Measurements from ENCODE around the gene GDPD5. TPM values are rescaled to one million over a fixed set of nuclear protein-coding genes. Genes with fewer than 3 reads are reported as not detected.

GDPD5 gene
- total and polyA plus RNA-seq, 2 donors (not counting 1 experiment from before 2014, with no cell fraction given) = 59.1 to 102 TPM

DNA sequence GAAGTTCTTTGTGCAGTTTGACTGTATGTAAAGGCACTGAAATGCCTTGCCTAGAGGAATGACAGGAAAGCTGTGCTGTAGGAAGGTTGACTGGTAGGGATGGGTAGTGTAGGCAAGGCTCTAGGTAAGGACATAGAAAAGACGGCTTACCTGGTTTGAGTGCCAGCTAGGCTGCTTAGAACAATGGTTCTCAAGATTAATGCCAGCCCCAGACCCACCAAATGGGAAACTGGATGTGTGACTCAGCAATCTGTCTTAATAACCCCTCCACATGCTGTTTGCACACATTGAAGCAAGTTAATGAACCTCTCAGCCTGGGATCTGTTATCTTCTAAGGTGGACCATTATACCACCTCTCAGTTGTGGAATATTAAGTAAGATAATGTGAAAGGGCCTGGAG is 122.7 kb downstream of the GDPD5 start:
- no peak overlapping the region for H3K27ac ChIP-seq (ENCODE audit: low read length in 2 of 2)
- peaks cover 25 to 67% of the 10 kb centered on the region in 2 experiments for H3K36me3 ChIP-seq (replicated peaks in 1 of 2; ENCODE audit: control extremely low read depth in 1 of 2, control insufficient read depth in 1 of 2, extremely low read depth in 1 of 2, insufficient read depth in 2 of 2, low read length in 1 of 2)
- CTCF ChIA-PET = interaction anchor here (0.8 to 0.9 kb wide), 2 partner anchors 9 to 130 kb away, joined by 3 read pairs; no protein-coding TSS in a partner anchor
- H3K79me2 ChIP-seq (ENCODE audit: control insufficient read depth, insufficient read depth, low read length) = peaks cover 23% of the 10 kb centered on the region
- POLR2A ChIA-PET = no interaction called here
- no peak overlapping the region for H3K4me3 ChIP-seq (ENCODE audit: control extremely low read depth in 1 of 5, extremely low read depth in 1 of 5, insufficient read depth in 1 of 5, low read depth in 2 of 5, low read length in 4 of 5)
- no peak overlapping the region for H2AFZ ChIP-seq (ENCODE audit: insufficient read depth, low read depth, low read length, poor library complexity, severe bottlenecking)
- intact Hi-C loops (cut with micrococcal nuclease) = loop anchor here (10.0 kb wide), 1 partner anchor 832 kb away; no protein-coding TSS in a partner anchor
- Mint-ChIP-seq H3K4me3 (no peak overlapping the region), H3K9me3 (ENCODE audit: insufficient read depth) (no peaks in the 10 kb centered on the region), H3K27ac (peak overlapping the region; percentile 22), H3K4me1 (peaks cover 49% of the 10 kb centered on the region), H3K27me3 (no peaks in the 10 kb centered on the region)
- H3K27me3 ChIP-seq (replicated peaks in 1 of 4; ENCODE audit: control extremely low read depth in 1 of 4, control insufficient read depth in 3 of 4, insufficient read depth in 4 of 4, low read length in 3 of 4) = no peaks in the 10 kb centered on the region
- ATAC-seq (ENCODE audit: low read depth) (no peak), DNase-seq (no peak)
- H3K9ac ChIP-seq (ENCODE audit: low read length) = no peak overlapping the region
- H4K20me1 ChIP-seq (ENCODE audit: control insufficient read depth, insufficient read depth, low read length, poor library complexity, severe bottlenecking) = peaks cover 71% of the 10 kb centered on the region
- TF ChIP-seq CTCF (IDR thresholded peaks at IDR 0.05) (no peak), EZH2 (IDR thresholded peaks at IDR 0.05; ENCODE audit: borderline replicate concordance, insufficient read depth, low read depth, low read length, poor library complexity, severe bottlenecking) (no peak)
- H3K9me3 ChIP-seq (ENCODE audit: control extremely low read depth in 1 of 3, control insufficient read depth in 2 of 3, insufficient read depth in 1 of 3, low read length in 2 of 3) = no peaks in the 10 kb centered on the region
- WGBS (ENCODE audit: insufficient coverage) = 100% methylated on average over 1 of the region's 1 CpG
- peaks cover 20 to 29% of the 10 kb centered on the region in 2 donors for H3K4me1 ChIP-seq (ENCODE audit: control insufficient read depth in 2 of 2, insufficient read depth in 2 of 2, low read length in 2 of 2)
- no peak overlapping the region for H3K4me2 ChIP-seq (replicated peaks; ENCODE audit: low read depth, low read length, poor library complexity, severe bottlenecking)

GRCh38 chr11:75402002-75402773 is 123.6 kb downstream of the GDPD5 start:
- H3K27ac ChIP-seq (ENCODE audit: low read length in 2 of 2) = peak overlapping the region in 1 of 2 donors; percentile 87
- H3K27me3 ChIP-seq (replicated peaks in 1 of 4; ENCODE audit: control extremely low read depth in 1 of 4, control insufficient read depth in 3 of 4, insufficient read depth in 4 of 4, low read length in 3 of 4) = no peaks in the 10 kb centered on the region
- 90% methylated on average over 9 of the region's 10 CpGs for WGBS (ENCODE audit: insufficient coverage)
- H3K9me3 Mint-ChIP-seq (ENCODE audit: insufficient read depth) = no peaks in the 10 kb centered on the region
- TF ChIP-seq EZH2 (IDR thresholded peaks at IDR 0.05; ENCODE audit: borderline replicate concordance, insufficient read depth, low read depth, low read length, poor library complexity, severe bottlenecking) (no peak), CTCF (IDR thresholded peaks at IDR 0.05) (no peak)
- no peak for ATAC-seq (ENCODE audit: low read depth)
- H4K20me1 ChIP-seq (ENCODE audit: control insufficient read depth, insufficient read depth, low read length, poor library complexity, severe bottlenecking) = peaks cover 64% of the 10 kb centered on the region
- no peaks in the 10 kb centered on the region for H3K27me3 Mint-ChIP-seq
- POLR2A ChIA-PET = no interaction called here
- peak overlapping the region; percentile 68 for H3K4me3 Mint-ChIP-seq
- no peak overlapping the region for H3K9ac ChIP-seq (ENCODE audit: low read length)
- intact Hi-C loops (cut with micrococcal nuclease) = loop anchor here (10.0 kb wide), 1 partner anchor 833 kb away; no protein-coding TSS in a partner anchor
- H3K4me3 ChIP-seq (ENCODE audit: control extremely low read depth in 1 of 5, extremely low read depth in 1 of 5, insufficient read depth in 1 of 5, low read depth in 2 of 5, low read length in 4 of 5) = no peak overlapping the region
- H3K36me3 ChIP-seq (replicated peaks in 1 of 2; ENCODE audit: control extremely low read depth in 1 of 2, control insufficient read depth in 1 of 2, extremely low read depth in 1 of 2, insufficient read depth in 2 of 2, low read length in 1 of 2) = peaks cover 25 to 67% of the 10 kb centered on the region in 2 experiments
- no peak for DNase-seq
- no peaks in the 10 kb centered on the region for H3K9me3 ChIP-seq (ENCODE audit: control extremely low read depth in 1 of 3, control insufficient read depth in 2 of 3, insufficient read depth in 1 of 3, low read length in 2 of 3)
- H3K27ac Mint-ChIP-seq = peak overlapping the region; percentile 59
- CTCF ChIA-PET = no interaction called here
- peaks cover 46% of the 10 kb centered on the region for H3K4me1 Mint-ChIP-seq
- H3K4me2 ChIP-seq (replicated peaks; ENCODE audit: low read depth, low read length, poor library complexity, severe bottlenecking) = peak overlapping the region; percentile 74
- peaks cover 20 to 29% of the 10 kb centered on the region in 2 donors for H3K4me1 ChIP-seq (ENCODE audit: control insufficient read depth in 2 of 2, insufficient read depth in 2 of 2, low read length in 2 of 2)
- H2AFZ ChIP-seq (ENCODE audit: insufficient read depth, low read depth, low read length, poor library complexity, severe bottlenecking) = no peak overlapping the region
- H3K79me2 ChIP-seq (ENCODE audit: control insufficient read depth, insufficient read depth, low read length) = peaks cover 22% of the 10 kb centered on the region
